K562 (cell line): ENCODE results near the gene RAD1. TPM values are rescaled to one million over a fixed set of nuclear protein-coding genes. Genes with fewer than 3 reads are reported as not detected.

Experiments
- CHD1 ChIP-seq: fragments of 200-600 bp; sonication (generic); IDR thresholded peaks from one replicate; pipeline ENCODE4 v1.6.1; 2012; ENCODE audit warnings: mild to moderate bottlenecking, moderate library complexity, low read length, inconsistent platforms
- CREM ChIP-seq: IDR thresholded peaks from 2 replicates; pipeline ENCODE4 v1.6.1; 2014; ENCODE audit warnings: antibody characterized with exemption, low read depth
- NR2C2 ChIP-seq, 2 experiments: fragments of 200-800 bp in 1 of 2; sonication (Bioruptor generic) in 1 of 2; sonication (generic) in 1 of 2; formaldehyde crosslinking in 1 of 2; IDR thresholded peaks; 2 replicates each; pipeline versions ENCODE4 v1.6.1 to v1.8.0; 2016 to 2022; ENCODE audit warnings: mild to moderate bottlenecking in 1 of 2, missing compliant biosample characterization in 1 of 2, missing genetic modification characterization in 1 of 2, missing genetic modification reagents in 1 of 2
- SAP30 ChIP-seq: fragments of 200-600 bp; sonication (generic); IDR thresholded peaks from 2 replicates; pipeline ENCODE4 v1.6.1; 2012; ENCODE audit warnings: borderline replicate concordance, low read depth, mild to moderate bottlenecking, moderate library complexity, low read length, control low read depth, inconsistent platforms; ENCODE audit not compliant: insufficient read depth, poor library complexity, severe bottlenecking
- SRSF3 ChIP-seq: fragments of 200-400 bp; formaldehyde crosslinking; IDR thresholded peaks from 2 replicates; pipeline ENCODE4 v1.6.1; 2016; ENCODE audit warnings: mild to moderate bottlenecking, low read length, moderate library complexity; ENCODE audit not compliant: insufficient read depth
- ZNF766 ChIP-seq: fragments of 200-800 bp; sonication (Bioruptor generic); conservative IDR thresholded peaks from 2 replicates; pipeline ENCODE4 v1.6.1; 2016; ENCODE audit warnings: missing genetic modification characterization, missing compliant biosample characterization
- polyA plus RNA-seq, 8 experiments: library from polyadenylated mRNA; depleted of rRNA in 4 of 8; stranded (reverse) in 5 of 8; unstranded in 3 of 8; fragments of >200 nt; fragmentation: Nextera tagmentation in 2 of 8; fragmentation: Illumina TruSeq in 1 of 8; extraction: Ambion mirVana in 2 of 8; extraction: Trizol in 1 of 8; gene quantifications; 2 replicates each; pipeline versions ENCODE4 v1.2.1 to v1.2.3, GENCODE V29; 2011 to 2014; ENCODE audit warnings: inconsistent platforms in 1 of 8, missing spikeins in 1 of 8
- total RNA-seq, 7 experiments: library from RNA; depleted of rRNA in 6 of 7; stranded (reverse); fragments of >200 nt in 6 of 7; fragmentation: Illumina TruSeq in 2 of 7; extraction: Trizol in 2 of 7; gene quantifications; 2 replicates each; pipeline versions ENCODE4 v1.2.1 to v1.2.3, GENCODE V29; 2011 to 2021; ENCODE audit warnings: low replicate concordance in 1 of 7
- TF ChIP-seq, protein P1 (sequence below): IDR thresholded peaks from 2 replicates; pipeline ENCODE4 v1.6.1; 2014; ENCODE audit warnings: antibody characterized with exemption
- TF ChIP-seq, protein P2 (sequence below): fragments of 450-650 bp; conservative IDR thresholded peaks from 2 replicates; pipeline ENCODE4 v1.6.1; 2016; ENCODE audit warnings: missing genetic modification characterization, low read depth, mild to moderate bottlenecking, control low read depth, missing compliant biosample characterization
- TF ChIP-seq, protein P3 (sequence below): fragments of 150-350 bp; IDR thresholded peaks from 2 replicates; pipeline ENCODE4 v1.6.1; 2014; ENCODE audit warnings: low read depth, mild to moderate bottlenecking, low read length, borderline replicate concordance
- TF ChIP-seq, protein P4 (sequence below): fragments of 450-650 bp; conservative IDR thresholded peaks from 2 replicates; pipeline ENCODE4 v1.6.1; 2016; ENCODE audit warnings: missing genetic modification characterization, low read depth, mild to moderate bottlenecking, missing compliant biosample characterization, moderate library complexity
- TF ChIP-seq, protein P5 (sequence below): fragments of 450-650 bp; IDR thresholded peaks from 2 replicates; pipeline ENCODE4 v1.6.1; 2016; ENCODE audit warnings: borderline replicate concordance
- TF ChIP-seq, protein P6 (sequence below): sonication (generic); formaldehyde crosslinking; IDR thresholded peaks from 2 replicates; pipeline ENCODE4 v1.8.0; 2023; ENCODE audit warnings: mild to moderate bottlenecking, missing genetic modification reagents
- TF ChIP-seq, protein P7 (sequence below): conservative IDR thresholded peaks from 2 replicates; pipeline ENCODE4 v1.6.1; 2011; ENCODE audit warnings: low read depth, mild to moderate bottlenecking, low read length; ENCODE audit not compliant: control insufficient read depth

The RAD1 gene
- total and polyA plus RNA-seq, 9 of the 15 experiments (the other 6 are each of a cell fraction or from before 2014, with no cell fraction given), result 44.5 to 148 (median 60.8) TPM

DNA sequence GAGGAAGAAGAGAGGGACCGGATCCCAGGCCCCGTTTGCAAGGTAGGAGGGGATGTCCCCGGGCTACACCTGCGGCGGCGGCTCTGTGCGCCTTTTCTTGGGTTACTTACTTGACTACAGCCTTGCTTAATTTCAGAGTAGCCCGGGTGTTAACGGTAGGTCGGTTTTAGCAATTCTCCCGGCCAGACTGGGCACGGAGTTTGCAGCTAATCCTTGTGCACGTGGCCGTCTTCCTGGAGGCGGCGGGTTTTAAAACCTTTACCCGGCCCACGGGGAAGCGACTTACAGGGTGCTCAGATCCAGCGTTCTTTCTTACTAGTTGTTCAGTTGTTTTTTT, 520 bp upstream of the RAD1 start (continued):
- TF ChIP-seq, protein P1, sequence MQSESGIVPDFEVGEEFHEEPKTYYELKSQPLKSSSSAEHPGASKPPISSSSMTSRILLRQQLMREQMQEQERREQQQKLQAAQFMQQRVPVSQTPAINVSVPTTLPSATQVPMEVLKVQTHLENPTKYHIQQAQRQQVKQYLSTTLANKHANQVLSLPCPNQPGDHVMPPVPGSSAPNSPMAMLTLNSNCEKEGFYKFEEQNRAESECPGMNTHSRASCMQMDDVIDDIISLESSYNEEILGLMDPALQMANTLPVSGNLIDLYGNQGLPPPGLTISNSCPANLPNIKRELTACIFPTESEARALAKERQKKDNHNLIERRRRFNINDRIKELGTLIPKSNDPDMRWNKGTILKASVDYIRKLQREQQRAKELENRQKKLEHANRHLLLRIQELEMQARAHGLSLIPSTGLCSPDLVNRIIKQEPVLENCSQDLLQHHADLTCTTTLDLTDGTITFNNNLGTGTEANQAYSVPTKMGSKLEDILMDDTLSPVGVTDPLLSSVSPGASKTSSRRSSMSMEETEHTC, result 0 out of 2 replicates have a peak, but pooled peaks have one; percentile 1
- TF ChIP-seq SRSF3 (0 out of 2 replicates have a peak, but pooled peaks have one; percentile 82), CREM (no peak), ZNF766 (peak; percentile 31; the same call in 1 of the 2 replicates), NR2C2 (CRISPR knock-in tag; IDR thresholded peaks at IDR 0.05) (no peak), NR2C2 (tag; IDR thresholded peaks at IDR 0.05) (0 out of 2 replicates have a peak, but pooled peaks have one; percentile 8), CHD1 (peak; percentile 77), SAP30 (peak; percentile 19)
- TF ChIP-seq, protein P2, sequence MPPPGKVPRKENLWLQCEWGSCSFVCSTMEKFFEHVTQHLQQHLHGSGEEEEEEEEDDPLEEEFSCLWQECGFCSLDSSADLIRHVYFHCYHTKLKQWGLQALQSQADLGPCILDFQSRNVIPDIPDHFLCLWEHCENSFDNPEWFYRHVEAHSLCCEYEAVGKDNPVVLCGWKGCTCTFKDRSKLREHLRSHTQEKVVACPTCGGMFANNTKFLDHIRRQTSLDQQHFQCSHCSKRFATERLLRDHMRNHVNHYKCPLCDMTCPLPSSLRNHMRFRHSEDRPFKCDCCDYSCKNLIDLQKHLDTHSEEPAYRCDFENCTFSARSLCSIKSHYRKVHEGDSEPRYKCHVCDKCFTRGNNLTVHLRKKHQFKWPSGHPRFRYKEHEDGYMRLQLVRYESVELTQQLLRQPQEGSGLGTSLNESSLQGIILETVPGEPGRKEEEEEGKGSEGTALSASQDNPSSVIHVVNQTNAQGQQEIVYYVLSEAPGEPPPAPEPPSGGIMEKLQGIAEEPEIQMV (tag), result no peak
- TF ChIP-seq, protein P3, sequence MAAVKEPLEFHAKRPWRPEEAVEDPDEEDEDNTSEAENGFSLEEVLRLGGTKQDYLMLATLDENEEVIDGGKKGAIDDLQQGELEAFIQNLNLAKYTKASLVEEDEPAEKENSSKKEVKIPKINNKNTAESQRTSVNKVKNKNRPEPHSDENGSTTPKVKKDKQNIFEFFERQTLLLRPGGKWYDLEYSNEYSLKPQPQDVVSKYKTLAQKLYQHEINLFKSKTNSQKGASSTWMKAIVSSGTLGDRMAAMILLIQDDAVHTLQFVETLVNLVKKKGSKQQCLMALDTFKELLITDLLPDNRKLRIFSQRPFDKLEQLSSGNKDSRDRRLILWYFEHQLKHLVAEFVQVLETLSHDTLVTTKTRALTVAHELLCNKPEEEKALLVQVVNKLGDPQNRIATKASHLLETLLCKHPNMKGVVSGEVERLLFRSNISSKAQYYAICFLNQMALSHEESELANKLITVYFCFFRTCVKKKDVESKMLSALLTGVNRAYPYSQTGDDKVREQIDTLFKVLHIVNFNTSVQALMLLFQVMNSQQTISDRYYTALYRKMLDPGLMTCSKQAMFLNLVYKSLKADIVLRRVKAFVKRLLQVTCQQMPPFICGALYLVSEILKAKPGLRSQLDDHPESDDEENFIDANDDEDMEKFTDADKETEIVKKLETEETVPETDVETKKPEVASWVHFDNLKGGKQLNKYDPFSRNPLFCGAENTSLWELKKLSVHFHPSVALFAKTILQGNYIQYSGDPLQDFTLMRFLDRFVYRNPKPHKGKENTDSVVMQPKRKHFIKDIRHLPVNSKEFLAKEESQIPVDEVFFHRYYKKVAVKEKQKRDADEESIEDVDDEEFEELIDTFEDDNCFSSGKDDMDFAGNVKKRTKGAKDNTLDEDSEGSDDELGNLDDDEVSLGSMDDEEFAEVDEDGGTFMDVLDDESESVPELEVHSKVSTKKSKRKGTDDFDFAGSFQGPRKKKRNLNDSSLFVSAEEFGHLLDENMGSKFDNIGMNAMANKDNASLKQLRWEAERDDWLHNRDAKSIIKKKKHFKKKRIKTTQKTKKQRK, result no peak
- TF ChIP-seq, protein P4, sequence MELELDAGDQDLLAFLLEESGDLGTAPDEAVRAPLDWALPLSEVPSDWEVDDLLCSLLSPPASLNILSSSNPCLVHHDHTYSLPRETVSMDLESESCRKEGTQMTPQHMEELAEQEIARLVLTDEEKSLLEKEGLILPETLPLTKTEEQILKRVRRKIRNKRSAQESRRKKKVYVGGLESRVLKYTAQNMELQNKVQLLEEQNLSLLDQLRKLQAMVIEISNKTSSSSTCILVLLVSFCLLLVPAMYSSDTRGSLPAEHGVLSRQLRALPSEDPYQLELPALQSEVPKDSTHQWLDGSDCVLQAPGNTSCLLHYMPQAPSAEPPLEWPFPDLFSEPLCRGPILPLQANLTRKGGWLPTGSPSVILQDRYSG (tag), result no peak
- TF ChIP-seq, protein P5, sequence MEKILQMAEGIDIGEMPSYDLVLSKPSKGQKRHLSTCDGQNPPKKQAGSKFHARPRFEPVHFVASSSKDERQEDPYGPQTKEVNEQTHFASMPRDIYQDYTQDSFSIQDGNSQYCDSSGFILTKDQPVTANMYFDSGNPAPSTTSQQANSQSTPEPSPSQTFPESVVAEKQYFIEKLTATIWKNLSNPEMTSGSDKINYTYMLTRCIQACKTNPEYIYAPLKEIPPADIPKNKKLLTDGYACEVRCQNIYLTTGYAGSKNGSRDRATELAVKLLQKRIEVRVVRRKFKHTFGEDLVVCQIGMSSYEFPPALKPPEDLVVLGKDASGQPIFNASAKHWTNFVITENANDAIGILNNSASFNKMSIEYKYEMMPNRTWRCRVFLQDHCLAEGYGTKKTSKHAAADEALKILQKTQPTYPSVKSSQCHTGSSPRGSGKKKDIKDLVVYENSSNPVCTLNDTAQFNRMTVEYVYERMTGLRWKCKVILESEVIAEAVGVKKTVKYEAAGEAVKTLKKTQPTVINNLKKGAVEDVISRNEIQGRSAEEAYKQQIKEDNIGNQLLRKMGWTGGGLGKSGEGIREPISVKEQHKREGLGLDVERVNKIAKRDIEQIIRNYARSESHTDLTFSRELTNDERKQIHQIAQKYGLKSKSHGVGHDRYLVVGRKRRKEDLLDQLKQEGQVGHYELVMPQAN, result peak; percentile 63; the same call in 1 of the 2 replicates
- TF ChIP-seq, protein P6, sequence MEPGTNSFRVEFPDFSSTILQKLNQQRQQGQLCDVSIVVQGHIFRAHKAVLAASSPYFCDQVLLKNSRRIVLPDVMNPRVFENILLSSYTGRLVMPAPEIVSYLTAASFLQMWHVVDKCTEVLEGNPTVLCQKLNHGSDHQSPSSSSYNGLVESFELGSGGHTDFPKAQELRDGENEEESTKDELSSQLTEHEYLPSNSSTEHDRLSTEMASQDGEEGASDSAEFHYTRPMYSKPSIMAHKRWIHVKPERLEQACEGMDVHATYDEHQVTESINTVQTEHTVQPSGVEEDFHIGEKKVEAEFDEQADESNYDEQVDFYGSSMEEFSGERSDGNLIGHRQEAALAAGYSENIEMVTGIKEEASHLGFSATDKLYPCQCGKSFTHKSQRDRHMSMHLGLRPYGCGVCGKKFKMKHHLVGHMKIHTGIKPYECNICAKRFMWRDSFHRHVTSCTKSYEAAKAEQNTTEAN (CRISPR knock-in tag), result 0 out of 2 replicates have a peak, but pooled peaks have one; percentile 7
- TF ChIP-seq, protein P7, sequence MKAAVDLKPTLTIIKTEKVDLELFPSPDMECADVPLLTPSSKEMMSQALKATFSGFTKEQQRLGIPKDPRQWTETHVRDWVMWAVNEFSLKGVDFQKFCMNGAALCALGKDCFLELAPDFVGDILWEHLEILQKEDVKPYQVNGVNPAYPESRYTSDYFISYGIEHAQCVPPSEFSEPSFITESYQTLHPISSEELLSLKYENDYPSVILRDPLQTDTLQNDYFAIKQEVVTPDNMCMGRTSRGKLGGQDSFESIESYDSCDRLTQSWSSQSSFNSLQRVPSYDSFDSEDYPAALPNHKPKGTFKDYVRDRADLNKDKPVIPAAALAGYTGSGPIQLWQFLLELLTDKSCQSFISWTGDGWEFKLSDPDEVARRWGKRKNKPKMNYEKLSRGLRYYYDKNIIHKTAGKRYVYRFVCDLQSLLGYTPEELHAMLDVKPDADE, result 0 out of 2 replicates have a peak, but pooled peaks have one; percentile 29
